Heart left ventricle (tissue), 16 donors: Measurements from ENCODE around the gene B4GALNT4. TPM values are rescaled to one million over a fixed set of nuclear protein-coding genes. Genes with fewer than 3 reads are reported as not detected.

Source experiments
- ATAC-seq, 4 donors: fragments of 200-7000 bp; cut with Tn5 transposase; one replicate each; pipeline ENCODE4 v1.9.1; 2020 to 2022; ENCODE audit warnings: moderate library complexity in 4 of 4, mild to moderate bottlenecking in 3 of 4, moderate number of reproducible peaks in 1 of 4
- DNase-seq, 5 donors: peaks; one replicate each; pipeline ENCODE4 v3.0.0-alpha.2; 2020
- H3K27ac ChIP-seq, 12 donors: fragments of 200-600 bp; sonication (generic) in 4 of 12; one replicate each; pipeline versions ENCODE4 v1.5.0 to v1.8.0; 2016 to 2022; ENCODE audit warnings: mild to moderate bottlenecking in 2 of 12
- H3K27me3 ChIP-seq, 9 donors: fragments of 200-600 bp; sonication (generic) in 2 of 9; one replicate each; pipeline versions ENCODE4 v1.5.1 to v1.8.0; 2016 to 2022; ENCODE audit warnings: mild to moderate bottlenecking in 3 of 9
- H3K36me3 ChIP-seq, 9 donors: fragments of 200-600 bp; sonication (generic) in 2 of 9; one replicate each; pipeline versions ENCODE4 v1.5.0 to v1.8.0; 2018 to 2022; ENCODE audit warnings: mild to moderate bottlenecking in 2 of 9
- H3K4me1 ChIP-seq, 12 donors: fragments of 200-600 bp; sonication (generic) in 4 of 12; one replicate each; pipeline versions ENCODE4 v1.5.0 to v1.8.0; 2016 to 2022; ENCODE audit warnings: mild to moderate bottlenecking in 3 of 12
- H3K4me3 ChIP-seq, 12 donors: fragments of 200-600 bp; sonication (generic) in 4 of 12; one replicate each; pipeline versions ENCODE4 v1.5.0 to v1.8.0; 2017 to 2022; ENCODE audit warnings: mild to moderate bottlenecking in 9 of 12, moderate library complexity in 4 of 12
- H3K9me3 ChIP-seq, 12 donors: fragments of 200-600 bp; sonication (generic) in 4 of 12; one replicate each; pipeline versions ENCODE4 v1.5.0 to v1.8.0; 2016 to 2022; ENCODE audit warnings: mild to moderate bottlenecking in 1 of 12
- CTCF ChIP-seq, 12 donors: fragments of 200-600 bp; sonication (generic) in 4 of 12; IDR thresholded peaks; one replicate each; pipeline versions ENCODE4 v1.5.0 to v1.8.0; 2018 to 2022; ENCODE audit warnings: antibody characterized with exemption in 12 of 12, mild to moderate bottlenecking in 5 of 12
- POLR2A ChIP-seq, 2 donors: fragments of 450-650 bp; IDR thresholded peaks; one replicate each; pipeline ENCODE4 v1.6.1; 2017; ENCODE audit warnings: antibody characterized with exemption in 2 of 2, mild to moderate bottlenecking in 2 of 2, moderate library complexity in 2 of 2
- WGBS, 4 donors: extraction: QIAGEN DNeasy Blood & Tissue Kit in 2 of 4; methylation state at CpG; one replicate each; pipeline versions ENCODE4 v1.1.5 to v1.1.7; 2013 to 2018; 5-methylcytosine and 5-hydroxymethylcytosine counted together
- intact Hi-C, 10 donors: fragments of 100-400 bp; cut with DNase I; formaldehyde crosslinking; loops; one replicate each; pipeline versions ENCODE4 v1.11.1 to v1.14.2; 2022
- polyA plus RNA-seq, 2 donors: library from polyadenylated mRNA; stranded (reverse); fragments of 200-250 nt; gene quantifications; one replicate each; pipeline ENCODE4 v1.2.3, GENCODE V29; 2013
- total RNA-seq, 9 donors: library from RNA; depleted of rRNA in 2 of 9; stranded (reverse); fragments of >200 nt in 2 of 9; fragmentation: NEBNext Ultra II Directional in 3 of 9; extraction: Animal tissue kit (Norgen Biotek cat#: 25700) in 3 of 9; gene quantifications; one replicate each; pipeline versions ENCODE4 v1.1.0 to v1.2.4, GENCODE V29; 2016 to 2023
- donor health status: ischemic (EF 13 %, LVEDD 7.1; RV severe dilation, severe dysfunction).
- donor health status: healthy with polysubstance abuse.
- donor health status: DM: no; HTN: yes; CAD: no.
- donor health status: DM: no; HTN: no; CAD: no.
- donor health status: ischemic (EF 25% LVEDD 6.9; RV normal size, moderate dysfunction).
- donor health status: ischemic (EF 25% LVEDD 5.7; RV mildly dilated, moderate dysfunction).
- donor health status: healthy.
- donor health status: DM: yes; HTN: yes; CAD: no.
- donor health status: ischemic (EF 35%, LVEDD 5.7; RV mildly dilated, moderate dysfunction).
- donor health status: nonischemic (EF 11% LVEDD 7.7; RV severe dilation, severe dysfunction).
- donor health status: DM: yes; HTN: yes; CAD: no.
- donor health status: PGD.
- donor health status: ischemic (EF 29% LVEDD 5.4; RV normal size, mild dysfunction).
- donor health status: nonischemic (EF 23%, LVEDD 6.1; RV moderate dilation, normal function).

B4GALNT4 gene
- total and polyA plus RNA-seq, 11 donors = 0.28 to 1.9 (median 0.68) TPM; not detected in 2

- ATAC-seq (peak in 2 of 4 donors; percentile 75 to 76), DNase-seq (peak in 1 of 5 donors; percentile 51)
- Histone ChIP-seq H3K27me3 (no peaks in the 10 kb centered on the region), H3K27ac (peak overlapping the region in 11 of 12 donors; percentile 45 to 86 (median 75)), H3K4me3 (no peak overlapping the region), H3K9me3 (no peaks in the 10 kb centered on the region), H3K36me3 (no peaks in the 10 kb centered on the region), H3K4me1 (peaks cover 0 to 49% (median 19%) of the 10 kb centered on the region in 12 donors)
- intact Hi-C loops = no loop called here
- WGBS, 4 donors = 38 to 64% (median 55%) methylated on average over 25 of the region's 25 CpGs
- no peak for TF ChIP-seq CTCF (IDR thresholded peaks at IDR 0.05)
- TF ChIP-seq POLR2A (IDR thresholded peaks at IDR 0.05) = no peak
Measured at GRCh38 chr11:334264-334994, 34.9 kb upstream of the B4GALNT4 start.

GRCh38 chr11:335779-336658, 33.3 kb upstream of the B4GALNT4 start:
- Histone ChIP-seq H3K27me3 (no peaks in the 10 kb centered on the region), H3K9me3 (no peaks in the 10 kb centered on the region), H3K4me3 (no peak overlapping the region), H3K27ac (peak overlapping the region; percentile 71 to 88 (median 82)), H3K4me1 (peaks cover 0 to 40% (median 19%) of the 10 kb centered on the region in 12 donors), H3K36me3 (no peaks in the 10 kb centered on the region)
- 30 to 47% (median 40%) methylated on average over 15 of the region's 15 CpGs for WGBS, 4 donors
- DNase-seq (peak in 4 of 5 donors; percentile 63 to 76 (median 68)), ATAC-seq (peak; percentile 55 to 84 (median 75))
- intact Hi-C loops = no loop called here
- no peak for TF ChIP-seq CTCF (IDR thresholded peaks at IDR 0.05)
- TF ChIP-seq POLR2A (IDR thresholded peaks at IDR 0.05) = no peak

GRCh38 chr11:336659-337198, 32.6 kb upstream of the B4GALNT4 start:
- DNase-seq = no peak
- WGBS, 4 donors = 76 to 90% (median 83%) methylated on average over 4 of the region's 4 CpGs
- intact Hi-C loops = no loop called here

More at GRCh38 chr11:336659-337198, 32.6 kb upstream of the B4GALNT4 start:
- Histone ChIP-seq H3K27me3 (no peaks in the 10 kb centered on the region), H3K4me1 (peaks cover 0 to 36% (median 19%) of the 10 kb centered on the region in 12 donors), H3K27ac (peak overlapping the region; percentile 71 to 88 (median 82)), H3K4me3 (no peak overlapping the region), H3K9me3 (no peaks in the 10 kb centered on the region), H3K36me3 (no peaks in the 10 kb centered on the region)
- TF ChIP-seq CTCF (IDR thresholded peaks at IDR 0.05) = no peak
- TF ChIP-seq POLR2A (IDR thresholded peaks at IDR 0.05) = no peak
- no peak for ATAC-seq
